NCI-H1048 (cell line): ENCODE data around the gene MANBA.
"Not testable (repeated sequence)": the region's sequence is repeated elsewhere in the genome, so short reads cannot be mapped to it uniquely, and the experiment has no call there.

ENCODE experiments used
- DNase-seq: peaks from one replicate; lab custom pipeline; 2025; lab: John Stamatoyannopoulos, UW

MANBA gene

GRCh38 chr4:102722740-102723139 lies 38.0 kb downstream of the MANBA start:
- no peak for DNase-seq

- DNase-seq: not testable (repeated sequence)
Measured at GRCh38 chr4:102718833-102719575, 41.8 kb downstream of the MANBA start.

- no peak for DNase-seq
Measured at GRCh38 chr4:102717448-102718092, 43.2 kb downstream of the MANBA start.

GRCh38 chr4:102715057-102715456 lies 45.7 kb downstream of the MANBA start:
- DNase-seq: no peak

GRCh38 chr4:102713774-102714173 lies 47.0 kb downstream of the MANBA start:
- DNase-seq: not testable (repeated sequence)

GRCh38 chr4:102713096-102713495 lies 47.7 kb downstream of the MANBA start:
- DNase-seq: no peak

GRCh38 chr4:102710986-102711385 lies 49.8 kb downstream of the MANBA start:
- no peak for DNase-seq

- not testable (repeated sequence) for DNase-seq
Measured at GRCh38 chr4:102709060-102709459, 51.7 kb downstream of the MANBA start.

- DNase-seq: no peak
Measured at GRCh38 chr4:102707150-102707549, 53.6 kb downstream of the MANBA start.

- DNase-seq: no peak
Measured at GRCh38 chr4:102705391-102705935, 55.3 kb downstream of the MANBA start.

GRCh38 chr4:102696758-102697157 lies 64.0 kb downstream of the MANBA start:
- no peak for DNase-seq

- DNase-seq: no peak
Measured at GRCh38 chr4:102694791-102695190, 66.0 kb downstream of the MANBA start.

GRCh38 chr4:102693861-102694260 lies 66.9 kb downstream of the MANBA start:
- no peak for DNase-seq

GRCh38 chr4:102693262-102693850 lies 67.4 kb downstream of the MANBA start:
- DNase-seq: no peak

GRCh38 chr4:102692474-102692873 lies 68.3 kb downstream of the MANBA start:
- DNase-seq: no peak

GRCh38 chr4:102687982-102688433 lies 72.8 kb downstream of the MANBA start:
- no peak for DNase-seq

- no peak for DNase-seq
Measured at GRCh38 chr4:102687373-102687981, 73.3 kb downstream of the MANBA start.

- DNase-seq: no peak
Measured at GRCh38 chr4:102685768-102686167, 75.0 kb downstream of the MANBA start.

GRCh38 chr4:102684610-102685052 lies 76.1 kb downstream of the MANBA start:
- no peak for DNase-seq

- DNase-seq: no peak
Measured at GRCh38 chr4:102683881-102684609, 76.7 kb downstream of the MANBA start.

- DNase-seq: no peak
Measured at GRCh38 chr4:102678695-102679335, 82.0 kb downstream of the MANBA start.
